HUES64 (cell line): Measurements from ENCODE around the gene ZMYND11.

Experiments
- H3K27ac ChIP-seq: 2 replicates; pipeline ENCODE4 v1.7.0; 2013; ENCODE audit warnings: low read depth, low read length, inconsistent platforms
- H3K27me3 ChIP-seq: 2 replicates; pipeline ENCODE4 v1.6.1; 2013; ENCODE audit warnings: mild to moderate bottlenecking, low read length; ENCODE audit not compliant: insufficient read depth
- H3K36me3 ChIP-seq: 2 replicates; pipeline ENCODE4 v1.6.1; 2013; ENCODE audit warnings: mild to moderate bottlenecking, low read length; ENCODE audit not compliant: insufficient read depth
- H3K4me1 ChIP-seq: 2 replicates; pipeline ENCODE4 v1.6.1; 2013; ENCODE audit warnings: mild to moderate bottlenecking, low read length, moderate library complexity; ENCODE audit not compliant: insufficient read depth
- H3K4me3 ChIP-seq: 2 replicates; pipeline ENCODE4 v1.5.1; 2013; ENCODE audit warnings: mild to moderate bottlenecking, low read length, moderate library complexity
- H3K9ac ChIP-seq: 2 replicates; pipeline ENCODE4 v1.6.1; 2013; ENCODE audit warnings: mild to moderate bottlenecking, low read depth, low read length
- H3K9me3 ChIP-seq: 2 replicates; pipeline ENCODE4 v1.6.1; 2013; ENCODE audit warnings: low read depth, low read length; ENCODE audit not compliant: insufficient read depth
- WGBS: fragments of 150-250, 120-280 bp; methylation state at CpG from one replicate; pipeline ENCODE4 v1.1.7; 2013; ENCODE audit warnings: missing lambda C conversion rate; 5-methylcytosine and 5-hydroxymethylcytosine counted together

The ZMYND11 gene

GRCh38 chr10:96466-96865 is 38.8 kb upstream of the ZMYND11 start:
- no peaks in the 10 kb centered on the region for H3K27me3 ChIP-seq
- H3K4me1 ChIP-seq = no peaks in the 10 kb centered on the region
- no peak overlapping the region for H3K9ac ChIP-seq
- H3K36me3 ChIP-seq = no peaks in the 10 kb centered on the region
- H3K4me3 ChIP-seq = no peak overlapping the region
- 38% methylated on average over 1 of the region's 1 CpG for WGBS
- no peak overlapping the region for H3K27ac ChIP-seq
- H3K9me3 ChIP-seq = peaks cover 40% of the 10 kb centered on the region

- Histone ChIP-seq H3K4me1 (no peaks in the 10 kb centered on the region), H3K27me3 (no peaks in the 10 kb centered on the region), H3K9ac (no peak overlapping the region), H3K9me3 (peaks cover 14% of the 10 kb centered on the region; the same call in 1 of the 2 replicates), H3K4me3 (no peak overlapping the region), H3K36me3 (no peaks in the 10 kb centered on the region), H3K27ac (no peak overlapping the region)
- 87% methylated on average over 4 of the region's 4 CpGs for WGBS
Observed at GRCh38 chr10:104416-104815, 30.8 kb upstream of the ZMYND11 start.

GRCh38 chr10:104862-105565 is 30.2 kb upstream of the ZMYND11 start:
- 89% methylated on average over 16 of the region's 16 CpGs for WGBS
- H3K27ac ChIP-seq = no peak overlapping the region

GRCh38 chr10:105806-106205 is 29.4 kb upstream of the ZMYND11 start:
- Histone ChIP-seq H3K27ac (no peak overlapping the region), H3K4me3 (no peak overlapping the region), H3K36me3 (no peaks in the 10 kb centered on the region), H3K4me1 (no peaks in the 10 kb centered on the region), H3K9ac (no peak overlapping the region), H3K9me3 (peaks cover 11% of the 10 kb centered on the region; the same call in 1 of the 2 replicates), H3K27me3 (no peaks in the 10 kb centered on the region)
- 94% methylated on average over 4 of the region's 4 CpGs for WGBS

More at GRCh38 chr10:104862-105565, 30.2 kb upstream of the ZMYND11 start:
- Histone ChIP-seq H3K4me3 (no peak overlapping the region), H3K9me3 (peaks cover 11% of the 10 kb centered on the region; the same call in 1 of the 2 replicates), H3K4me1 (no peaks in the 10 kb centered on the region), H3K36me3 (no peaks in the 10 kb centered on the region), H3K9ac (no peak overlapping the region), H3K27me3 (no peaks in the 10 kb centered on the region)

- no peaks in the 10 kb centered on the region for H3K4me1 ChIP-seq
- no peak overlapping the region for H3K4me3 ChIP-seq
- no peak overlapping the region for H3K9ac ChIP-seq
- no peaks in the 10 kb centered on the region for H3K27me3 ChIP-seq
- no peak overlapping the region for H3K27ac ChIP-seq
- H3K36me3 ChIP-seq = no peaks in the 10 kb centered on the region
- peaks cover 11% of the 10 kb centered on the region; the same call in 1 of the 2 replicates for H3K9me3 ChIP-seq
- WGBS = 88% methylated on average over 6 of the region's 6 CpGs
Observed at GRCh38 chr10:106740-107139, 28.5 kb upstream of the ZMYND11 start.

DNA sequence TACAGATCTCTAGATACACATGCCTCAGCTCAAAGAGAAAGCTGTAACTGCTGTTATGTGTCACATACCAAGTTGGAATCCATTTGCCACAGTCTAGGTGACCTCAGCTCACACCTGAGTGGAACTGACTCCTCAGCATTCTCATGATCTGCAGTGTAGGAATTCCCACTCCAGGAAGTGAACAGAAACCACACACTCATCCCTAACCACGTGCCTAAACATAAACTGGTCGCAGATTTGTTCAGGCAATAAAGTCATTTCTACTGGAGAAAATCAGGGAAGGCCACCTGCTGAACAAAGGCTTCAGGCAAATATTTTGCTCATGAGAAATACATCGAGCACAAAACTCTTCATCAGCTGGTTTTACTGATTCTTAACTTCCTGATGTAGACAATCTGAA is 23.0 kb upstream of the ZMYND11 start:
- no peaks in the 10 kb centered on the region for H3K36me3 ChIP-seq
- no peaks in the 10 kb centered on the region for H3K4me1 ChIP-seq
- H3K27me3 ChIP-seq = no peaks in the 10 kb centered on the region
- no peak overlapping the region for H3K9ac ChIP-seq
- peaks cover 8% of the 10 kb centered on the region for H3K9me3 ChIP-seq
- H3K27ac ChIP-seq = no peak overlapping the region
- WGBS = 87% methylated on average over 3 of the region's 3 CpGs
- no peak overlapping the region for H3K4me3 ChIP-seq

DNA sequence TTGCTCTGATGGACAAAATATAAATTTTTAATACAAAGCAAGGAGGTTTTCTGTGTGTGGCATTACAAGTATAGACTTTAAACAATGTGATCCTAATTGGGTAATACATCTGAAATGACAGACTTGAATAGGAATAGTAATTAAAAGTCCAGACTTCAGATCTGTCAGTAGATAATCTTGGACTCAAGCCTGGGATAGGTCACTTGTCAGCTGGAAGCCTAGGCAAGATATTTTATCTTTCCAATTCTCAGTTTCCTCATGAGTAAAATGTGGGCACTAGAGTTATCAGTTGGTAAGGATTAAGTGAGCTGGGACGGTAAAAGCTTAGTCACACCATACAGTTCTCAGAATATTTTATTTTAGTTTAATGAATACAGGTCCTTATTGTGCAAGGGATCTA is 10.4 kb upstream of the ZMYND11 start:
- no CpG with 5 or more reads among the region's 1 CpG for WGBS
- H3K27me3 ChIP-seq = no peaks in the 10 kb centered on the region
- no peaks in the 10 kb centered on the region for H3K9me3 ChIP-seq
- H3K27ac ChIP-seq = no peak overlapping the region
- H3K9ac ChIP-seq = no peak overlapping the region
- no peak overlapping the region for H3K4me3 ChIP-seq
- H3K4me1 ChIP-seq = no peaks in the 10 kb centered on the region
- no peaks in the 10 kb centered on the region for H3K36me3 ChIP-seq

GRCh38 chr10:127612-128432 is 7.4 kb upstream of the ZMYND11 start:
- Histone ChIP-seq H3K4me1 (peaks cover 7% of the 10 kb centered on the region), H3K36me3 (no peaks in the 10 kb centered on the region), H3K27me3 (peaks cover 9% of the 10 kb centered on the region), H3K4me3 (no peak overlapping the region), H3K9ac (no peak overlapping the region), H3K9me3 (no peaks in the 10 kb centered on the region), H3K27ac (no peak overlapping the region)
- WGBS = 94% methylated on average over 9 of the region's 9 CpGs

DNA sequence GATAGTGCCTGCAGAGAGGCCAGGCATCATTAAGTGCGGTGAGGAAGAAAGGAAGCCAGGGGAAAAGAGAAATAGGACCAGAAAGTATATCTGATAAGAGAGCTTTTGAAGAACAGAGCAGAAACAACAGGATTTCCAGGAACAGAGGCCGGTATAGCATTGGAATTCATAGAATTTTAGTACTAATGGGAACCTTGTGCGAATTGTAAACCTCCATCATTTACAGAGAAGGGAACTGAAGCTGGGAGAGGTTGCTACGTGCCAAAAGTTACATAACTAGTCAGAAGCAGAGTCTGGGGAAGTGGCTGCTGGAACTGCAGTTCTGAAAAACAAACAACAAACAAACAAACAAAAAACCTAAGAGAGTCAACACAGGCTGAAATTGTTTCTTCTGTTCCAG is 5.4 kb upstream of the ZMYND11 start:
- no peak overlapping the region for H3K4me3 ChIP-seq
- H3K27ac ChIP-seq = no peak overlapping the region
- H3K27me3 ChIP-seq = peaks cover 25% of the 10 kb centered on the region
- no peaks in the 10 kb centered on the region for H3K9me3 ChIP-seq
- no peak overlapping the region for H3K9ac ChIP-seq
- 74% methylated on average over 4 of the region's 4 CpGs for WGBS
- no peaks in the 10 kb centered on the region for H3K36me3 ChIP-seq
- peaks cover 19% of the 10 kb centered on the region for H3K4me1 ChIP-seq

DNA sequence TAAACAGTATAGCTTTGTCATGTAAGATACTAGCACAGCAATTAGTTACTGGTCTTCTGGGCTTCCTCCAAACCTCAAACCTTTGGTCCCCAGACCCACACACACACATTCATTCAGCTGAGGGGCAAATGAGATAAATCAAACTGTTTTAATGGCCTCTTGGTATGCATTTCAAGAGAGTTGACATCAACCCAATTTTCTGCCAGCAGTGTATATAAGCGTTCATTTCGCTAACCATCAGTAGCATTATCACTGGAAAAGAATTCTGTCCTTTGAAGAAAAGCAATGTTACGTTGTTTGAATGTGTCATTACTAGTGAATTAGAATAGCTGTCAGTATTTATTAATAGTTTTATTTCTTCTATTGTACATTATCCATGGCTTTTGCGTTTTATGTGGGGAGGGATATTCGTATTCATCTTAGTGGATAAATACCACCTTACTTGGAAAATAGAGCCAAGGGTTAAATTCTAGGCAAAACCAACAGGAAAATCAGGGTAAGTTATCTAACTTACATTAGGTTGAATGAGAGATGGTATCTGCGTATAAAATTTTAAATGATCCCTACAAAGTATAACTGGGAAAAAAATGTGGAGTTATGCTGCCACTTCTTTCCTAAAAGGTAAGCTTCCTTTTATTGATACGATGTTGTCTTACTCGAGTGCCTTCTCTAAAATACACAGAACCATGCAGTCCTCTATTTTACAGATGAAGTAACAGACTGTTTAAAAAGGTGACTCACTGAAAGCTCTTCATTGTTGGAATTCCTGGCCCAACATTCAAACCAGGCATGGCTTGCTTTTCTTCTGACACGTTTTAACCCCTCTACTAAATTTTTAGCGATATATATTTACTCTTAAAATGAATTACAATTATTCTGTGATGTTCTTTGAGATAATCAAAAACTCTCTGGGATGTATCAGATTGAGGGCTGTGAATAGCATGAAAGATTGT is 2.0 kb upstream of the ZMYND11 start:
- peaks cover 23% of the 10 kb centered on the region for H3K4me1 ChIP-seq
- peak overlapping the region; percentile 96; the same call in 1 of the 2 replicates for H3K9ac ChIP-seq
- H3K9me3 ChIP-seq = no peaks in the 10 kb centered on the region
- H3K36me3 ChIP-seq = no peaks in the 10 kb centered on the region
- 34% methylated on average over 4 of the region's 10 CpGs for WGBS
- H3K27ac ChIP-seq = no peak overlapping the region
- peaks cover 25% of the 10 kb centered on the region for H3K27me3 ChIP-seq
- H3K4me3 ChIP-seq = peak overlapping the region; percentile 73
